H9 (cell line): ENCODE measurements around the gene COL18A1. TPM values are rescaled to one million over a fixed set of nuclear protein-coding genes. Genes with fewer than 3 reads are reported as not detected.

Experiments used
- DNase-seq: peaks from one replicate; pipeline ENCODE4 v3.0.0-alpha.2; 2017
- H2AFZ ChIP-seq: one replicate; pipeline ENCODE4 v1.6.1; 2013; ENCODE audit warnings: mild to moderate bottlenecking, low read length, control low read depth, moderate library complexity
- H2AK5ac ChIP-seq: 2 replicates; pipeline ENCODE4 v1.6.1; 2013; ENCODE audit warnings: low read length, control low read depth, mixed read lengths; ENCODE audit not compliant: insufficient read length
- H2BK120ac ChIP-seq: one replicate; pipeline ENCODE4 v1.6.1; 2013; ENCODE audit warnings: low read depth, mild to moderate bottlenecking, low read length, control low read depth, inconsistent platforms; ENCODE audit not compliant: poor library complexity, severe bottlenecking
- H2BK12ac ChIP-seq: 2 replicates; pipeline ENCODE4 v1.6.1; 2013; ENCODE audit warnings: low read length, control low read depth, mixed read lengths, low read depth; ENCODE audit not compliant: insufficient read length
- H2BK15ac ChIP-seq: 2 replicates; pipeline ENCODE4 v1.6.1; 2013; ENCODE audit warnings: low read depth, low read length, control low read depth
- H2BK20ac ChIP-seq: one replicate; pipeline ENCODE4 v1.6.1; 2013; ENCODE audit warnings: low read depth, mild to moderate bottlenecking, low read length, control low read depth, inconsistent platforms; ENCODE audit not compliant: poor library complexity, severe bottlenecking
- H2BK5ac ChIP-seq: 2 replicates; pipeline ENCODE4 v1.6.1; 2013; ENCODE audit warnings: low read length, control low read depth, mixed read lengths; ENCODE audit not compliant: insufficient read length
- H3K14ac ChIP-seq: 2 replicates; pipeline ENCODE4 v1.6.1; 2013; ENCODE audit warnings: low read length, control low read depth; ENCODE audit not compliant: insufficient read depth
- H3K18ac ChIP-seq: 2 replicates; pipeline ENCODE4 v1.6.1; 2013; ENCODE audit warnings: low read depth, mild to moderate bottlenecking, mixed read lengths, low read length, control low read depth; ENCODE audit not compliant: insufficient read length
- H3K23ac ChIP-seq: 2 replicates; pipeline ENCODE4 v1.6.1; 2013; ENCODE audit warnings: low read length, control low read depth, mixed read lengths, low read depth; ENCODE audit not compliant: insufficient read length
- H3K23me2 ChIP-seq: 2 replicates; pipeline ENCODE4 v1.6.1; 2013; ENCODE audit warnings: low read depth, mild to moderate bottlenecking, mixed read lengths, low read length, control low read depth; ENCODE audit not compliant: insufficient read length, poor library complexity, severe bottlenecking
- H3K27ac ChIP-seq: 2 replicates; pipeline ENCODE4 v1.5.1; 2013; ENCODE audit warnings: low read length, control low read depth, mixed read lengths, low read depth; ENCODE audit not compliant: insufficient read length
- H3K27me3 ChIP-seq: 2 replicates; pipeline ENCODE4 v1.6.1; 2013; ENCODE audit warnings: low read length, control low read depth, inconsistent platforms; ENCODE audit not compliant: insufficient read depth
- H3K4ac ChIP-seq: 2 replicates; pipeline ENCODE4 v1.6.1; 2013; ENCODE audit warnings: low read depth, mild to moderate bottlenecking, control low read depth, inconsistent platforms, low read length, moderate library complexity
- H3K4me1 ChIP-seq: 2 replicates; pipeline ENCODE4 v1.6.1; 2013; ENCODE audit warnings: low read length, control low read depth, inconsistent platforms; ENCODE audit not compliant: insufficient read depth
- H3K4me2 ChIP-seq: 2 replicates; pipeline ENCODE4 v1.6.1; 2013; ENCODE audit warnings: low read length, control low read depth, mixed read lengths; ENCODE audit not compliant: insufficient read length, insufficient read depth
- H3K56ac ChIP-seq: 2 replicates; pipeline ENCODE4 v1.6.1; 2013; ENCODE audit warnings: low read depth, mild to moderate bottlenecking, mixed read lengths, low read length, control low read depth; ENCODE audit not compliant: insufficient read length
- H3K79me1 ChIP-seq: 2 replicates; pipeline ENCODE4 v1.6.1; 2013; ENCODE audit warnings: low read depth, mild to moderate bottlenecking, moderate library complexity, low read length, control low read depth, inconsistent platforms; ENCODE audit not compliant: insufficient read depth, poor library complexity, severe bottlenecking
- H3K79me2 ChIP-seq: 2 replicates; pipeline ENCODE4 v1.6.1; 2013; ENCODE audit warnings: low read length, control low read depth, inconsistent platforms; ENCODE audit not compliant: insufficient read depth
- H3K9ac ChIP-seq: 2 replicates; pipeline ENCODE4 v1.6.1; 2013; ENCODE audit warnings: low read length, control low read depth, mixed read lengths; ENCODE audit not compliant: insufficient read length; ENCODE audit errors: extremely low read depth
- H3K9me3 ChIP-seq: one replicate; pipeline ENCODE4 v1.6.1; 2013; ENCODE audit warnings: low read depth, low read length, inconsistent platforms; ENCODE audit not compliant: control insufficient read depth
- H3T11ph ChIP-seq: one replicate; pipeline ENCODE4 v1.6.1; 2013; ENCODE audit warnings: mild to moderate bottlenecking, low read length, control low read depth, inconsistent platforms
- H4K20me1 ChIP-seq: one replicate; pipeline ENCODE4 v1.6.1; 2013; ENCODE audit not compliant: control insufficient read depth, insufficient read length, insufficient read depth
- H4K5ac ChIP-seq: 2 replicates; pipeline ENCODE4 v1.6.1; 2013; ENCODE audit warnings: low read depth, mild to moderate bottlenecking, mixed read lengths, low read length, control low read depth; ENCODE audit not compliant: insufficient read length
- H4K8ac ChIP-seq: replicated peaks from 2 replicates; pipeline ENCODE4 v1.6.1; 2013; ENCODE audit warnings: low read length, control low read depth, mixed read lengths, low read depth; ENCODE audit not compliant: insufficient read length
- H4K91ac ChIP-seq: 2 replicates; pipeline ENCODE4 v1.6.1; 2013; ENCODE audit warnings: low read depth, mild to moderate bottlenecking, moderate library complexity, mixed read lengths, low read length, control low read depth; ENCODE audit not compliant: insufficient read length
- H3K27ac Mint-ChIP-seq, 3 experiments: 2 replicates in 2 of 3; 3 replicates in 1 of 3; pipeline ENCODE4 v1.8.0; 2020 to 2021; ENCODE audit warnings: mixed read lengths in 3 of 3, mild to moderate bottlenecking in 1 of 3, moderate library complexity in 1 of 3
- H3K27me3 Mint-ChIP-seq: 2 replicates; pipeline ENCODE4 v1.8.0; 2021; ENCODE audit warnings: low read depth, mild to moderate bottlenecking, moderate library complexity, mixed read lengths
- H3K36me3 Mint-ChIP-seq, 3 experiments: 2 replicates in 2 of 3; 3 replicates in 1 of 3; pipeline ENCODE4 v1.8.0; 2020 to 2021; ENCODE audit warnings: low read depth in 3 of 3, mixed read lengths in 3 of 3; ENCODE audit not compliant: insufficient read depth in 1 of 3
- H3K4me1 Mint-ChIP-seq, 2 experiments: 2 replicates each; pipeline ENCODE4 v1.8.0; 2020; ENCODE audit warnings: mixed read lengths in 2 of 2
- H3K4me3 Mint-ChIP-seq, 2 experiments: 2 replicates in 1 of 2; 3 replicates in 1 of 2; pipeline ENCODE4 v1.8.0; 2020 to 2021; ENCODE audit warnings: mild to moderate bottlenecking in 2 of 2, mixed read lengths in 2 of 2, moderate library complexity in 1 of 2
- H3K9me3 Mint-ChIP-seq, 2 experiments: 2 replicates in 1 of 2; 3 replicates in 1 of 2; pipeline ENCODE4 v1.8.0; 2020; ENCODE audit warnings: mild to moderate bottlenecking in 2 of 2, mixed read lengths in 2 of 2, moderate library complexity in 1 of 2
- CTCF ChIP-seq: fragments of 200-600 bp; sonication (generic); conservative IDR thresholded peaks from 3 replicates; pipeline ENCODE4 v1.8.0; 2021; ENCODE audit warnings: antibody characterized with exemption, mild to moderate bottlenecking
- WGBS: extraction: QIAGEN DNeasy Blood & Tissue Kit; methylation state at CpG from one replicate; pipeline ENCODE4 v1.1.7; 2013; ENCODE audit warnings: missing lambda C conversion rate, low lambda C conversion rate, mixed read lengths; ENCODE audit not compliant: insufficient read length; ENCODE audit errors: extremely low coverage; 5-methylcytosine and 5-hydroxymethylcytosine counted together
- total RNA-seq: library from RNA; stranded (reverse); gene quantifications from 2 replicates; pipeline ENCODE4 v1.2.1, GENCODE V29; 2021

COL18A1 gene
- total RNA-seq, 1 experiment from 2014 or later, result 232 TPM

- Histone ChIP-seq H3K4ac (no peak overlapping the region), H3T11ph (no peak overlapping the region), H3K4me1 (no peaks in the 10 kb centered on the region), H2BK5ac (no peak overlapping the region), H3K4me2 (no peak overlapping the region), H3K9me3 (peaks cover 3% of the 10 kb centered on the region), H4K8ac (no peak overlapping the region), H3K18ac (no peak overlapping the region), H2AK5ac (no peak overlapping the region), H3K27ac (no peak overlapping the region), H3K14ac (no peak overlapping the region), H2BK15ac (no peak overlapping the region), H3K56ac (no peak overlapping the region), H3K27me3 (no peaks in the 10 kb centered on the region), H4K5ac (no peak overlapping the region), H3K23ac (no peak overlapping the region), H2BK120ac (no peak overlapping the region), H3K23me2 (no peaks in the 10 kb centered on the region), H4K91ac (no peak overlapping the region), H2BK12ac (no peak overlapping the region), H4K20me1 (no peaks in the 10 kb centered on the region), H3K79me2 (no peaks in the 10 kb centered on the region), H3K79me1 (no peaks in the 10 kb centered on the region), H2AFZ (no peak overlapping the region), H2BK20ac (no peak overlapping the region), H3K9ac (no peak overlapping the region)
- H3K4me3 Mint-ChIP-seq, result no peak overlapping the region
- no peak for TF ChIP-seq CTCF
- H3K27ac Mint-ChIP-seq, result peak overlapping the region in 1 of 3 experiments; percentile 83; a peak in 1 of 7 replicates
- no CpG with 5 or more reads among the region's 21 CpGs for WGBS
- H3K27me3 Mint-ChIP-seq, result peaks cover 8% of the 10 kb centered on the region
- peaks cover 35 to 62% (median 61%) of the 10 kb centered on the region in 3 experiments for H3K36me3 Mint-ChIP-seq
- peaks cover 35% of the 10 kb centered on the region in 2 experiments for H3K9me3 Mint-ChIP-seq
- DNase-seq, result no peak
- no peaks in the 10 kb centered on the region for H3K4me1 Mint-ChIP-seq
These were observed 111.2 kb downstream of the COL18A1 start for GRCh38 chr21:45516071-45516670.
